K562 (cell line): ENCODE measurements around the gene ZNF462.

Experiments
- EP300 ChIP-seq: IDR thresholded peaks from 2 replicates; pipeline ENCODE4 v1.6.1; 2012; ENCODE audit warnings: low read length, improper control_type of control experiment
- FOS ChIP-seq: IDR thresholded peaks from 3 replicates; pipeline ENCODE4 v1.6.1; 2011; ENCODE audit not compliant: insufficient read length; ENCODE audit errors: extremely low read depth
- FOXJ3 ChIP-seq: sonication (generic); formaldehyde crosslinking; IDR thresholded peaks from 2 replicates; pipeline ENCODE4 v1.4.0; 2020; ENCODE audit warnings: mild to moderate bottlenecking, missing genetic modification reagents
- RBM22 ChIP-seq: fragments of 200-400 bp; formaldehyde crosslinking; IDR thresholded peaks from 2 replicates; pipeline ENCODE4 v1.6.1; 2018; ENCODE audit warnings: low read length, low read depth; ENCODE audit not compliant: poor library complexity, severe bottlenecking
- TAF1 ChIP-seq: IDR thresholded peaks from 2 replicates; pipeline ENCODE4 v1.6.1; 2011; ENCODE audit warnings: mild to moderate bottlenecking, low read length, moderate library complexity; ENCODE audit not compliant: insufficient read depth, control insufficient read depth, severe bottlenecking; ENCODE audit errors: extremely low read depth
- TARDBP ChIP-seq: fragments of 450-650 bp; IDR thresholded peaks from 2 replicates; pipeline ENCODE4 v1.6.1; 2016
- ZNF124 ChIP-seq: sonication (generic); formaldehyde crosslinking; IDR thresholded peaks from 2 replicates; pipeline ENCODE4 v1.8.1; 2022; ENCODE audit warnings: missing genetic modification reagents
- TF ChIP-seq, protein P1 (sequence below), 3 experiments: IDR thresholded peaks in 2 of 3; conservative IDR thresholded peaks in 1 of 3; 2 replicates each; pipeline ENCODE4 v1.5.1; 2011 to 2012; ENCODE audit warnings: low read length in 3 of 3, mild to moderate bottlenecking in 3 of 3, control low read depth in 2 of 3, improper control_type of control experiment in 1 of 3, inconsistent platforms in 1 of 3, low read depth in 1 of 3, mixed read lengths in 1 of 3, moderate library complexity in 1 of 3; ENCODE audit not compliant: insufficient read depth in 2 of 3
- TF ChIP-seq, protein P2 (sequence below): sonication (generic); formaldehyde crosslinking; IDR thresholded peaks from 2 replicates; pipeline ENCODE4 v1.9.0; 2022; ENCODE audit warnings: mild to moderate bottlenecking, missing genetic modification reagents

DNA sequence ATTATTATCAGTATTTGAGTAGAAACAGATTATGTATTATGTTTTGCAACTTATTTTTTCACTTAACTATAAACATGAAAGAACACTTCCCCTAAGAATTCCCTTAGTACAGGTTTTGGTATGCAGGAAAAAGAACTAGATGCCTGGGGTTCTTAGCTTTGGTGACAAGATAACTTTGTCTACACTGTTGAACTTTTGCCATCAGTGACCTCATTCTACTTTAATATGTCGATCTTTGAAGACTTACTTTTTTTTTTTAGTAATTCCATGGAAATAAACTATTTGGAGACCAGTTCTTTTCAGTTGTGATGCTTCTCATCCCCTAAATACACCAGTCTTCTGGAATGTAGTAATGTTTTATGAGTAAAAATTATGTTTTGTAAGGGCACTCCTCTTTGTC lies 34.3 kb downstream of the ZNF462 start:
- TF ChIP-seq FOXJ3 (no peak), TAF1 (no peak), EP300 (no peak), FOS (no peak), RBM22 (no peak), ZNF124 (CRISPR knock-in tag) (no peak), TARDBP (no peak)
- TF ChIP-seq, protein P1, sequence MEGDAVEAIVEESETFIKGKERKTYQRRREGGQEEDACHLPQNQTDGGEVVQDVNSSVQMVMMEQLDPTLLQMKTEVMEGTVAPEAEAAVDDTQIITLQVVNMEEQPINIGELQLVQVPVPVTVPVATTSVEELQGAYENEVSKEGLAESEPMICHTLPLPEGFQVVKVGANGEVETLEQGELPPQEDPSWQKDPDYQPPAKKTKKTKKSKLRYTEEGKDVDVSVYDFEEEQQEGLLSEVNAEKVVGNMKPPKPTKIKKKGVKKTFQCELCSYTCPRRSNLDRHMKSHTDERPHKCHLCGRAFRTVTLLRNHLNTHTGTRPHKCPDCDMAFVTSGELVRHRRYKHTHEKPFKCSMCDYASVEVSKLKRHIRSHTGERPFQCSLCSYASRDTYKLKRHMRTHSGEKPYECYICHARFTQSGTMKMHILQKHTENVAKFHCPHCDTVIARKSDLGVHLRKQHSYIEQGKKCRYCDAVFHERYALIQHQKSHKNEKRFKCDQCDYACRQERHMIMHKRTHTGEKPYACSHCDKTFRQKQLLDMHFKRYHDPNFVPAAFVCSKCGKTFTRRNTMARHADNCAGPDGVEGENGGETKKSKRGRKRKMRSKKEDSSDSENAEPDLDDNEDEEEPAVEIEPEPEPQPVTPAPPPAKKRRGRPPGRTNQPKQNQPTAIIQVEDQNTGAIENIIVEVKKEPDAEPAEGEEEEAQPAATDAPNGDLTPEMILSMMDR (IDR thresholded peaks at IDR 0.05 in 2 of 3, conservative IDR thresholded peaks at IDR 0.05 in 1 of 3; ENCODE audit: insufficient read depth in 2 of 3, low read depth in 1 of 3, low read length in 3 of 3) = no peak
- TF ChIP-seq, protein P2, sequence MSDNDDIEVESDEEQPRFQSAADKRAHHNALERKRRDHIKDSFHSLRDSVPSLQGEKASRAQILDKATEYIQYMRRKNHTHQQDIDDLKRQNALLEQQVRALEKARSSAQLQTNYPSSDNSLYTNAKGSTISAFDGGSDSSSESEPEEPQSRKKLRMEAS (CRISPR knock-in tag) = no peak
